Psoas muscle (tissue), 8 donors: ENCODE results near the gene RUNX2. TPM values are rescaled to one million over a fixed set of nuclear protein-coding genes. Genes with fewer than 3 reads are reported as not detected.
A peak's percentile ranks its signal among the peaks of the same experiment; 100 is the strongest.

Source experiments
- ATAC-seq, 4 donors: fragments of 200-7000 bp; cut with Tn5 transposase; one replicate each; pipeline ENCODE4 v1.9.1; 2020; ENCODE audit warnings: moderate library complexity in 3 of 4, mild to moderate bottlenecking in 2 of 4
- DNase-seq, 2 donors: peaks; one replicate each; pipeline ENCODE4 v3.0.0-alpha.2; 2020
- H3K27ac ChIP-seq: fragments of 200-600 bp; one replicate; pipeline ENCODE4 v1.8.0; 2022
- H3K27me3 ChIP-seq, 3 donors: fragments of 200-600 bp in 1 of 3; one replicate each; pipeline versions ENCODE4 v1.6.1 to v1.8.0; 2013 to 2022; ENCODE audit warnings: low read length in 2 of 3, mild to moderate bottlenecking in 2 of 3, moderate library complexity in 1 of 3; ENCODE audit not compliant: insufficient read depth in 3 of 3
- H3K36me3 ChIP-seq, 2 donors: fragments of 200-600 bp in 1 of 2; one replicate each; pipeline versions ENCODE4 v1.6.1 to v1.8.0; 2013 to 2022; ENCODE audit warnings: low read depth in 1 of 2, mild to moderate bottlenecking in 1 of 2, moderate library complexity in 1 of 2; ENCODE audit not compliant: insufficient read depth in 1 of 2
- H3K4me1 ChIP-seq: fragments of 200-600 bp; one replicate; pipeline ENCODE4 v1.8.0; 2022
- H3K4me3 ChIP-seq: fragments of 200-600 bp; one replicate; pipeline ENCODE4 v1.8.0; 2022; ENCODE audit warnings: mild to moderate bottlenecking
- H3K9me3 ChIP-seq: fragments of 200-600 bp; one replicate; pipeline ENCODE4 v1.8.0; 2022
- WGBS, 3 donors: extraction: QIAGEN DNeasy Blood & Tissue Kit; methylation state at CpG; one replicate each; pipeline versions ENCODE4 v1.1.6 to v1.1.7; 2013; 5-methylcytosine and 5-hydroxymethylcytosine counted together
- intact Hi-C, 2 donors: fragments of 100-400 bp; cut with DNase I; formaldehyde crosslinking; loops; one replicate each; pipeline versions ENCODE4 v1.11.0 to v1.14.2; 2022
- polyA plus RNA-seq, 3 donors: library from polyadenylated mRNA; stranded (reverse); fragments of 200-250 nt; gene quantifications; one replicate each; pipeline ENCODE4 v1.2.3, GENCODE V29; 2013
- total RNA-seq, 4 donors: library from RNA; stranded (reverse); fragmentation: NEBNext Ultra II Directional in 2 of 4; extraction: Animal tissue kit (Norgen Biotek cat#: 25700) in 2 of 4; gene quantifications; one replicate each; pipeline versions ENCODE4 v1.2.1 to v1.2.4, GENCODE V29; 2021 to 2023
- TF ChIP-seq, protein P1 (sequence below): fragments of 200-600 bp; IDR thresholded peaks from one replicate; pipeline ENCODE4 v1.8.0; 2022; ENCODE audit warnings: antibody characterized with exemption
- donor health status: healthy with polysubstance abuse.
- donor health status: DM: no; HTN: no; CAD: no; lungs with moderate emphysema.
- donor health status: Bipolar disorder and iron deficiency.
- donor health status: healthy.
- donor health status: DM: yes; HTN: yes; CAD: no.
- donor health status: DM: no; HTN: no; CAD: no.
- donor health status: DM: no; HTN: no; CAD: no.
- donor health status: DM: yes; HTN: yes; CAD: no.

RUNX2 gene
- total and polyA plus RNA-seq, 7 donors, result 0.07 to 0.69 (median 0.21) TPM

DNA sequence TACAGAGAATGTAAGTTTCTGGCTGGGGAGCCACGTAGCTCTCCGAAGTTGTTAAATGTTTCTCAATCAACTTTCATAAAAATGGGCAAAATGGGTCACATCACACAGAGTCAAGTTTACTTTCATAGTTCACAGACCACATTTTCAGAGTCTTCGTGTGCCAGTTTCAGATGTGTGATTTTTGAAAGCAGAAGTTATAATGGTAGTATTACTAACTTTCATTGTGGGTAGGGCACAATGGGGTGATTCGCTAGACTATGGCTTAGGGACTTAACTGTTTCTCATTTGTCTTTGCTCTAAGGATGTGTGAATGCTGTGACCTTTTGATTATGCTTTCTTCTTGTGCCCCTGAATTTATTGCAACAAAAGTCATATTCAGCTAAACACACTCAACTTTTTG, 158.6 kb downstream of the RUNX2 start:
- WGBS, 3 donors, result 91 to 94% (median 92%) methylated on average over 4 of the region's 4 CpGs
- TF ChIP-seq, protein P1, sequence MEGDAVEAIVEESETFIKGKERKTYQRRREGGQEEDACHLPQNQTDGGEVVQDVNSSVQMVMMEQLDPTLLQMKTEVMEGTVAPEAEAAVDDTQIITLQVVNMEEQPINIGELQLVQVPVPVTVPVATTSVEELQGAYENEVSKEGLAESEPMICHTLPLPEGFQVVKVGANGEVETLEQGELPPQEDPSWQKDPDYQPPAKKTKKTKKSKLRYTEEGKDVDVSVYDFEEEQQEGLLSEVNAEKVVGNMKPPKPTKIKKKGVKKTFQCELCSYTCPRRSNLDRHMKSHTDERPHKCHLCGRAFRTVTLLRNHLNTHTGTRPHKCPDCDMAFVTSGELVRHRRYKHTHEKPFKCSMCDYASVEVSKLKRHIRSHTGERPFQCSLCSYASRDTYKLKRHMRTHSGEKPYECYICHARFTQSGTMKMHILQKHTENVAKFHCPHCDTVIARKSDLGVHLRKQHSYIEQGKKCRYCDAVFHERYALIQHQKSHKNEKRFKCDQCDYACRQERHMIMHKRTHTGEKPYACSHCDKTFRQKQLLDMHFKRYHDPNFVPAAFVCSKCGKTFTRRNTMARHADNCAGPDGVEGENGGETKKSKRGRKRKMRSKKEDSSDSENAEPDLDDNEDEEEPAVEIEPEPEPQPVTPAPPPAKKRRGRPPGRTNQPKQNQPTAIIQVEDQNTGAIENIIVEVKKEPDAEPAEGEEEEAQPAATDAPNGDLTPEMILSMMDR, result no peak
- Histone ChIP-seq H3K4me1 (peaks cover 31% of the 10 kb centered on the region), H3K27ac (no peak overlapping the region), H3K36me3 (no peaks in the 10 kb centered on the region), H3K27me3 (no peaks in the 10 kb centered on the region), H3K4me3 (no peak overlapping the region), H3K9me3 (no peaks in the 10 kb centered on the region)
- intact Hi-C loops, result no loop called here
- no peak for DNase-seq
- ATAC-seq, result no peak

DNA sequence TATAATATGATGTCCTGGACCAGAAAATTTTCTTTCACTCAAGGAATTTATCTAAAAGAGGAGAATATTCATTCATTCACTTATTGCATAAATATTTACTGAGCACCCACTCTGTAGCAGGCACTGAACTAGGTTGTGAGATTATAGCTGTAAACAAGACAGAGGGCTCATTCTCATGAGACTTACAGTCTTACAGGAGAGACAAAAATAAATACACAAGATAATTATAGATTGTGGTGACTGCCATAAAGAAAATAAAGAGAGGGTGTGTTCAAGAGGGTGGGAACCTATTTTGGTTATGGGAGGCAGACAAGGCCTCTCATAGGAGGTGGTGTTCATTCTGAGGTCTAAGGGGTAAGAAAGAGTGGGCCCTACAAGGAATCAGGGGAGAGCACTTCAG, 159.5 kb downstream of the RUNX2 start:
- Histone ChIP-seq H3K36me3 (no peaks in the 10 kb centered on the region), H3K9me3 (no peaks in the 10 kb centered on the region), H3K4me1 (peaks cover 30% of the 10 kb centered on the region), H3K4me3 (no peak overlapping the region), H3K27me3 (no peaks in the 10 kb centered on the region), H3K27ac (peak overlapping the region; percentile 17)
- no peak for DNase-seq
- intact Hi-C loops, result no loop called here
- TF ChIP-seq, protein P1, result no peak
- ATAC-seq, result peak in 3 of 4 donors; percentile 66 to 80 (median 69)

DNA sequence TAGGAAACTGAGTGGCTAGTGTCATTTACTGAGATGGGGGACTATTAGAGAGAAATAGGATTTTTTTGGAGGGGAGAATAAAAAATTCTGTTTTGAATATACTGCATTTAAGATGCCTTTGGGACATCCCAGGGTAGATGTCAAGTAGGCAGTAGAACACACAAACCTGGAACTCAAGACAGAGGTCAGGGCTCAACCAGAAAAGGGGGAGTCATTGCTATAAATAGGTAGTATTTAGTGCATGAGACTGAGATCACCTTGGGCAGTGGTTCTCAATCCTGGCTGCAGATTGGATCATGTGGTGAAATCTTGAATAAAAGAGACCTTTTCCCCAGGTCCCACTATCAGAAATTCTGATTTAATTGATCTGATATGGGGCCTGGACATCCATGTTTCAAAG, 160.1 kb downstream of the RUNX2 start:
- H3K9me3 ChIP-seq, result no peaks in the 10 kb centered on the region
- H3K27me3 ChIP-seq, result no peaks in the 10 kb centered on the region
- peaks cover 24% of the 10 kb centered on the region for H3K4me1 ChIP-seq
- ATAC-seq, result peak in 2 of 4 donors; percentile 67 to 76
- TF ChIP-seq, protein P1, result no peak
- intact Hi-C loops, result no loop called here
- DNase-seq, result no peak
- H3K36me3 ChIP-seq, result no peaks in the 10 kb centered on the region
- no peak overlapping the region for H3K27ac ChIP-seq
- no peak overlapping the region for H3K4me3 ChIP-seq

- Histone ChIP-seq H3K9me3 (no peaks in the 10 kb centered on the region), H3K36me3 (no peaks in the 10 kb centered on the region), H3K27me3 (no peaks in the 10 kb centered on the region), H3K4me3 (no peak overlapping the region), H3K4me1 (peaks cover 18% of the 10 kb centered on the region), H3K27ac (no peak overlapping the region)
- no peak for DNase-seq
- TF ChIP-seq, protein P1, result no peak
- 93 to 95% (median 93%) methylated on average over 2 of the region's 2 CpGs for WGBS, 3 donors
- no peak for ATAC-seq
- intact Hi-C loops, result no loop called here
Measured at GRCh38 chr6:45488889-45489288, 160.8 kb downstream of the RUNX2 start.

DNA sequence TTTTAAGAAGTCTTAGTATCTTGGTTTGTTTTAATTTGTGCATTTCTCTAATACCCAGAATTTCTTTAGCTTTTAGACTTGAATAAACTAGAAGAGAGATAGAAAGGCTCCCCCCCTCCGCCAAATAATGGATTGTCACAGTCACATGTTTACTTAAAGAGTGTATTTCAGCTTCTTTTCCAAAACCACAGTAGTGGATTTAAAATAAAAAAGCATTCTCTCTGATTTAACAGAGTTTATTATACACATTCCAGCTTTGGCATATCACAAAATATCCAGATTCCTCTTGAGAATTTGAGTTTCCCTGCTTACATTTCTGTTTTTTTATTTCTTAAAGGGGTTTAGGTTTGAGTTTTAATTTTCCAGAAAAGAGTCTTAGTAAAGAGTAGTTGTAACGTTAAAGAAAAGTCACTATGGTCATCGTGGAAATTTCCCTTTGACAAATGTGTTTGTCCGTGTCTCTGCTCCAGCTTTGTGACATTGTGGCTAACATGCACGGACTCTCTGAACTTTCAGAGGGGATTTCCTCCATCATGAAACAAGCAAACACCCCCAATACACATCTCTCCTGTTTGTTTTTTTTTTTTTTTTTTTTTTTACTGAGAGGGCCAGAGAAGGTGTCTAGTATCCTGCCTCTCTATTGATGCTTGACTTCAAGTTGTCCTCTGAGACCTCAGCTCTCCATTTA, 163.1 kb downstream of the RUNX2 start:
- TF ChIP-seq, protein P1, result no peak
- no peak for ATAC-seq
- Histone ChIP-seq H3K27me3 (no peaks in the 10 kb centered on the region), H3K4me3 (no peak overlapping the region), H3K27ac (no peak overlapping the region), H3K4me1 (peaks cover 16% of the 10 kb centered on the region), H3K36me3 (no peaks in the 10 kb centered on the region), H3K9me3 (no peaks in the 10 kb centered on the region)
- intact Hi-C loops, result no loop called here
- 75 to 80% (median 76%) methylated on average over 5 of the region's 5 CpGs for WGBS, 3 donors
- no peak for DNase-seq
